ENCODE results near the gene WDR48.

WDR48 gene

GRCh38 chr3:39118931-39119660 is 67.3 kb downstream of the WDR48 start:
- no peak for DNase-seq

- DNase-seq = no peak
Measured at GRCh38 chr3:39121621-39122020, 69.8 kb downstream of the WDR48 start.

- no peak for DNase-seq
Measured at GRCh38 chr3:39122813-39123212, 71.0 kb downstream of the WDR48 start.

- no peak for DNase-seq
Measured at GRCh38 chr3:39124876-39125840, 73.3 kb downstream of the WDR48 start.

GRCh38 chr3:39125841-39126500 is 74.2 kb downstream of the WDR48 start:
- no peak for DNase-seq

GRCh38 chr3:39126532-39127071 is 74.8 kb downstream of the WDR48 start:
- peak in 18 of 56 donors; percentile 9 to 64 (median 21) for DNase-seq

GRCh38 chr3:39127269-39127907 is 75.6 kb downstream of the WDR48 start:
- peak in 1 of 56 donors; percentile 26 for DNase-seq

- DNase-seq = no peak
Measured at GRCh38 chr3:39127908-39128304, 76.1 kb downstream of the WDR48 start.

- no peak for DNase-seq
Measured at GRCh38 chr3:39128951-39129350, 77.1 kb downstream of the WDR48 start.

- no peak for DNase-seq
Measured at GRCh38 chr3:39130026-39130425, 78.2 kb downstream of the WDR48 start.

- DNase-seq = no peak
Measured at GRCh38 chr3:39130693-39131265, 79.0 kb downstream of the WDR48 start.

- DNase-seq = no peak
Measured at GRCh38 chr3:39132096-39133092, 80.6 kb downstream of the WDR48 start.

GRCh38 chr3:39133093-39133490 is 81.3 kb downstream of the WDR48 start:
- DNase-seq = no peak

- no peak for DNase-seq
Measured at GRCh38 chr3:39133822-39134221, 82.0 kb downstream of the WDR48 start.

GRCh38 chr3:39134305-39134704 is 82.5 kb downstream of the WDR48 start:
- DNase-seq = no peak

GRCh38 chr3:39135170-39135805 is 83.5 kb downstream of the WDR48 start:
- no peak for DNase-seq

GRCh38 chr3:39136533-39137434 is 85.0 kb downstream of the WDR48 start:
- DNase-seq = no peak

- DNase-seq = no peak
Measured at GRCh38 chr3:39137435-39137936, 85.7 kb downstream of the WDR48 start.

Measured in nucleus accumbens (tissue), 56 donors.